ENCODE measurements around the gene PRKCZ. TPM values are rescaled to one million over a fixed set of nuclear protein-coding genes. Genes with fewer than 3 reads are reported as not detected.

Gene PRKCZ
- polyA plus RNA-seq, 3 donors: 2.4 to 12.0 (median 4.3) TPM

DNA sequence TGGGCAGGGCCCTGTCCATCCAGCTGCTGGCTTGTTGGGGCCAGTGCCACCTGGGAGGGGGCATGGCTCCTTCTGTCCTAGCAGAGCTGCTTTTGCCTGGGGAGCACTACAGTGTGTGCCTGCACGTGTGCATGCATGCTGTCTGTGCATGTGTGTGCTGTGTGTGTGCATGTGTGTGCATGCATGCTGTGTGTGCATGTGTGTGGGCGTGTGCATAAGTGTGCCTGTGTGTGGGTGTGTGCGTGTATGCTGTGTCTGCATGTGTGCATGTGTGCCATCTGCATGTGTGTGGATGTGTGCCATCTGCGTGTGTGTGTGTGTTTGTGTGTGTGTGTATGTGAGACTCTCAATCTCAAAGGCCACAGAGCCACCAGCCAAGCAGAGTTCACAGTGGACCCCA, 8.3 kb upstream of the PRKCZ start:
- WGBS, 3 donors: 82 to 91% (median 84%) methylated on average over 4 of the region's 4 CpGs
- no peak overlapping the region for H3K27ac ChIP-seq (ENCODE audit: low read depth, low read length)

DNA sequence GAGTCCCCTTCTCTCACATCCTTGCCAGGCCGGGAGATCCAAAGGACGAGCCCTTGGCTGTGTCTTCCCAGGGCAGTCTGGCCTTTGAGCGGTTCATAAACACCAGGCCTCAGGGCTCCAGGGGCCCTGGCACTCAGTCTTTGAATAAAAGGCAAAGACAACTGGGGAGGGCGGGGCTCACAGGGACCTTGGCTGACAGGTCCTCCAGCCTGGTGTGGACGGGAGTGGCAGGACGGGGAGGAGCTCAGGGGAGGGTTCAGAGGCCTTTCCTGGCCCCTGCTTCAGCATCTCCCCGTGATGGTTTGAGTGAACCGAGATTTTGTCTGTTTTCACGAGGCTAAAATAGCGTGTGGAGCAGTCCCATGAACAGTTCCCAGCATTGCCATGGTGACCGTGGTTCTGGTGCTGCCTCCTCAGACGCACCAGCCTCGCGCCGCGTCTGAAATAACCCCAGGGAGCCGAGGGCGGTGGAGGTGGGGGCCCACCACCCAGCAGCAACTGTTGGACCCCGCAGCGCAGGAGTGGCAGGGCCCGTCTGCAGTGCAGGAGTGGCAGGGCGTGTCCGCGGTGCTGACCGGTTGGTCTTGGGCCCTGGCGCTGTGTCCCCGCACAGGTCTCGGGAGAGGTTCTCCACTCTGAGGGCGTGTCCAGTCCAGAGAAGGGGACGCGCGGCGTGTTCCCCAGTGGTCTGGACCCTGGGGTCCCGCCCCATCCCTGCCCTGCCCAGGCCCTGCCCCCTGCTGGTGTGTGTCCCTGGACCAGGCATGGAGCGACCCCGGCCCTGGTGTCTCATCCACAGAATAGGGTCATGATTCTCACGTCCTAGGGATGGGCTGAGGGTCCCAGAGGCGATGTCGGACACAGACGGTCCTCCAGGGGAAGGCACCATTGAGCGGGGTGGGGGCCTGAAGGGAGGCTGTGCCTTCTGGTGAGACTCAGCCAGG, 7.1 kb upstream of the PRKCZ start:
- WGBS, 3 donors: 70 to 82% (median 72%) methylated on average over 34 to 41 of the region's 41 CpGs
- no peak overlapping the region for H3K27ac ChIP-seq (ENCODE audit: low read depth, low read length)

DNA sequence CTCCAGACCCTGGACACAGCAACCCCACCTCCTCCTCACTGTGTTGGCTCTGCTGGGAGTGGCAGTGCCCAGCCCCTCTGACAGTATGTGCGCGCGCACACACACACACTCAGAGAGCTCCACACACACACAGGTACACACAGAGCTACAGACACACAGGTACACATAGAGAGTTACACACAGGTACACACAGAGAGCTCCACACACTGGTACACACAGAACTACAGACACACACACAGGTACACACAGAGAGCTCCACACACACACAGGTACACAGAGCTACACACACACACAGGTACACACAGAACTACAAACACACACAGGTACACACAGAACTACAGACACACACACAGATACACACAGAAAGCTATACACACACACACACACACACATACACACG, 6.3 kb upstream of the PRKCZ start:
- WGBS, 3 donors: 93 to 98% (median 95%) methylated on average over 4 of the region's 4 CpGs
- H3K27ac ChIP-seq (ENCODE audit: low read depth, low read length): no peak overlapping the region

DNA sequence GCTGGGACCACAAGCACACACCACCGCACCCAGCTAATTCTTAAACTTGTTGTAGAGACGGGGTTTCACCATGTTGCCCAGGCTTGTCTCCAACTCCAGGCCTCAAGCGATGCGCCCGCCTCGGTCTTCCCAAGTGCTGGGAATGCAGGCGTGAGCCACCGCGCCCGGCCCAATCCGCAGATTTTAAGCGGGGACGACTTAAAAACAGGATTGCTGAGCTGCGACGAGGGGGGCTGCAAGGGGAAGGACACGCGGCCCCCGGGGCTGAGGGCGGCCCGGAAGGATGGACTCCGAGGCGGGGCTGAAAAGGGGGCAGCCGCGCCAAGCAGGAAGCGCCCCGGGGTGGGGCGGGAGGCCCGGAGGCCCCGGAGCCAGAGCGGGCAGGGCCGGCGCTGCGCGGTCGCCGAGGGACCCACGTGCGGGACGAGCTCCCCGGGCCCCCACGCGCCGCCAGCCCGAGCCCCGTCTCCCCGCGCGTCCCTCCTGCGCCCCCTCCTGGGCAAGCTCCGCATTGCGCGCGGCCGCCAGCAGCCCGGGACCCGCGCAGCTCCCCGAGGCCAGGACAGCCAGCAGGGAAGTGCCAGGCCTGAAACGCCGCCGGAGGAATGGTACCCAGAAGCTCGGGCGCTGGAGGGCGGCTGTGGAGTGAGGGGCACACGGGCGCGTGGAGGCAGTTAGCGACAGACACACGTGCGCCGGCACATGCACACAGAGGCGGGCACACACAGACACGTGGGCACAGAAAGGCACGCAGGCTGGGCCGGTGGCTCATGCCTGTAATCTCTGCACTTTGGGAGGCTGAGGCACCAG, 5.5 kb upstream of the PRKCZ start:
- WGBS, 3 donors: 8 to 11% (median 9%) methylated on average over 48 to 72 of the region's 75 CpGs
- no peak overlapping the region for H3K27ac ChIP-seq (ENCODE audit: low read depth, low read length)

DNA sequence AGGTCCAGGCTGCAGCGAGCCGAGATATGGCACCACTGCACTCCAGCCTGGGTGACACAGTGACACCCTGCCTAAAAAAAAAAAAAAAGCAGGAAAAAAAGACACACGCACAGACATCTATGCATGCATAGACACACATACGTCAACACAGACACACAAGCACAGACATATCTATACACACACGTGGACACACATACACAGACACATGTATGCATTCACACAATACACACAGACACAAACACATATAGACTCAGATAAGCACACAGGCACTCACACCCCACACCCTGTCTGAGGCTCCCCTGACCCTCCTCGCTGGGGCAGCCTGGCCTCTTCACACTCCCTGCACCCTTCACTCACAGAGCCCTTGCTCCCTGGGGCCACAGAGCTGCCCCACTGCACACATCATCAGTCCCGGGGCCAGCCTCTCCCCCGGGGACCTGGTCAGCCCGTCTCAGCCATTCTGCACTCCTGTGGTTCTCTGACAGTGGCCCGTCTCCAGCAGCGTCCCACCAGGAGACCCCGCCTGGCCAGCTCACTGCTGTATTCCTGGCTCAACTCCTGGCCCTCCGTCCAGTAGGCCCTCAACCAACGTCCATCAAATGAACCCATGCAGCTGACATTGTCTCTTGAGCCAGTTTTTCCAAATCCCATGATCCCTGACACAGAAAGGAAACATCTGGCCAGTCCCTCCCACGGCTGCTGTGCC, 4.6 kb upstream of the PRKCZ start:
- no peak overlapping the region for H3K27ac ChIP-seq (ENCODE audit: low read depth, low read length)
- WGBS, 3 donors: 45 to 60% (median 52%) methylated on average over 15 of the region's 15 CpGs

DNA sequence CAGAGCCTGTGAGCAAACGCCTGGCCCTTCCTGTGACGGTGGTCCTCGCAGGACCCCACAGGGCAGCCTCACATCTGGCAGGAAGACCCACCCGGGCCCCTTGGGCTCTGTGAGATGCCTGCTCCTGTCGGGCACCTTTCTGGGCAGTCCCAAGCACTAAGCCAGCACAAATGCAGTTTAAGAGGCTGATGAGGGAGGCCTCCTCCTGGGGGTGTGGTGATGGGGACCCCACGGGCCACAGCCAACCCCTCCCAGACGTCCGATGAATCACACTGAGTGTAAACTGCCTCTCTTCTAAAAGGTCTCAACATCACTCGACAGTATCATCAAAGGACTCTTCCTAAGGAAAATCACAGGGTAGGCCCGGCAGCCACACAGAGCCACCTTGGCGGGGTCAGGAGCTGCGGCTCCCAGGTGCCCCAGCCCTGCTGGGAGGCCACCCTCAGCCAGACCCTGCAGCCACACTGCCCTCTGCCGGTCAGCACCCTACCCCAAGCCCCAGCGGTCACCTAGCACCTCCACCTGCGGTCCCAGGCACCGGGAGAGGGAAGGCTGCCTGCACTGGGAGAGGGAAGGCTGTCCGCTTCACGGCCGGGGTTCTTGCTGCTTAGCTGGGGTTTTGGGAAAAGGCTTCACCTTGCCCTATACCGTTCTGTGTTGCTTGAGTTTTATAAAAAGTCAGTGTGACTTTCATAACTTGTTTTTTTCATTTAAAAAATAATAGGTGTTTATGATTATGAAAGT, 3.9 kb upstream of the PRKCZ start:
- whole genome bisulfite sequencing, 3 donors: 28 to 30% (median 30%) methylated on average over 20 of the region's 20 CpGs
- H3K27ac ChIP-seq (ENCODE audit: low read depth, low read length): no peak overlapping the region

DNA sequence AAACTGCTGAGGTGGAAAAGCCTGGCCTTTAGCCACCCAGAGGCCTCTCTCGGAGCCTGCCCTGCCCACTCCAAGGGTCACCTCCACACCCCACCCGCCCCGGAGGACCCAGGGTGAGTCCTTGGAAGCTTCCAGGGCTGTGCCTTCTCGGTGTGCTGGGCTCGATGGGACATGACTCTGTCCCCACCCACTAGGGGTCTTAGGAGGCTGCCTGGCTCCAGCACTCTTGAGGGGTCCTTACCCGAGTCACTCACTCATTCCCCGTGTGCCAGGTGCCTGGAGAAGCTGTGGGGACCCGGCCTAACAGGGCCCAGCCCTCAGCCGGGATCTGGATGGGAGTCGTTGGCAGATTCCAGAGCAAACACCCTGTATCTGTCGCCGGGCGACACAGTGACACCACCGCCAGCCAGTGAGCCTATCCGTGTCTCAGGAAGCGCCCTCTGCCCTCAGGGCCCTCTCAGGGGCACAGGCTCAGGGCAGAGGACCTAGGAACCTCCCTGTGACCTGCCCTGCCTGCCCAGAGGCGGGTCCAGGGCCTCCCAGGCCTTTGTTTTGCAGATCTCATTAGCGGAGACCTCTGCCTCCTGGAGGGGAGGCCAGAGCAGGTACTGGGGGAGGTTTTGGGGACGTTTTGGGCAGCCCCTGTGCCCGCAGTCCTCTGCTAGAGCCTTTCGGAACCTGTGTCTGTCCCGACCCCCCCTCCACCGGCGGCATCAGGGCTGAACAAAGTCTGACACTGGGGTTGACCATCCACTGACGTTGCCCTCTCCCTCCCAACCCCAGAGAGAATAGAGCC, 3.1 kb upstream of the PRKCZ start:
- H3K27ac ChIP-seq (ENCODE audit: low read depth, low read length): no peak overlapping the region
- 49 to 60% (median 60%) methylated on average over 24 to 25 of the region's 25 CpGs for WGBS, 3 donors

DNA sequence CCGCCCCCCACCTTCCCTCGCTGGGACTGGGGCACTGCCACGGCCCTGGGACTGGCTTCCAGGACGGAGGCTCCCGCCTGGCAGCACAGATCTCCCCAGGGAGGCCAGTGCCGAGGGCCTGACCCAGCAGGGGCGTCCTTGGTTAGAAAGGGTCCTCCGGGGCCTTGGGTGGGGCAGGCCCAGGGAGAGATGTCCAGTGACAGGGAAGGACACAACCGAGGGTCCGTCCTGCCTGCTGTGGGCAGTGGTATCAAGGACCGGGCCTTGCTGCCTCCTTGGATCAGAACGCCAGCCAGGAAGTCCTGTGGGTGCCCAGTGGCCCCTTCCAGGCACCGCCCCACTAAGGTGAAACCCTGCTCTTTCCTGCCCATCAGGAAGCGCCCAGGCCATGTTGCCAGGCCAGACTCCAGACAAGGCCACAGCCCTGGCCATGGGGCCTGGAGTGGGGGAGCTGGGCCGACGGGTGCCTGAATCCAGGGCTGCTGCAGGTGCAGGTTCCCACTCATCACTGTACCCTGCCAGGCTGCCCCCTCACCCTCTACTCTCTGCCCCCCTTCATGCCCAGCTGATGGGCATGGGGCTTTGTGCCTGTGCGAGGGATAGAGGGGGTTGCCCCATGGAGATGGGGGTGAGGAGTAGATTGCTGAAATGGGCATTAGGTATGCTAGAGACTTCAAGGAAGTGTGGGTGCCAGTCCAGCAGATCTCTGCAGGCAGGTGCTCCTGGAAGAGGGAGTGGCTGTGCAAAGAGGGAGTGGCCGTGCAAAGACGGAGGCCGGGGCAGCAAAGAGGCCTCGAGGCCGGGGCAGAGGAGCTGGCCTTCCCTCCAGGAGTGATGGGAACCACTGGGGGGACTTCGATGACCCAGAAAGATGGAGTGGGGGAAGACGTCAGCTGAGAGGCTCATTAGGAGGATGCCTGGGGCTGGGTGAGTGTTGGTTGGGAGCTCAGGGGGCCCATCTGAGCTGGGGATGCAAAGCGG, 2.2 kb upstream of the PRKCZ start:
- WGBS, 3 donors: 73 to 75% (median 74%) methylated on average over 25 of the region's 25 CpGs
- no peak overlapping the region for H3K27ac ChIP-seq (ENCODE audit: low read depth, low read length)

DNA sequence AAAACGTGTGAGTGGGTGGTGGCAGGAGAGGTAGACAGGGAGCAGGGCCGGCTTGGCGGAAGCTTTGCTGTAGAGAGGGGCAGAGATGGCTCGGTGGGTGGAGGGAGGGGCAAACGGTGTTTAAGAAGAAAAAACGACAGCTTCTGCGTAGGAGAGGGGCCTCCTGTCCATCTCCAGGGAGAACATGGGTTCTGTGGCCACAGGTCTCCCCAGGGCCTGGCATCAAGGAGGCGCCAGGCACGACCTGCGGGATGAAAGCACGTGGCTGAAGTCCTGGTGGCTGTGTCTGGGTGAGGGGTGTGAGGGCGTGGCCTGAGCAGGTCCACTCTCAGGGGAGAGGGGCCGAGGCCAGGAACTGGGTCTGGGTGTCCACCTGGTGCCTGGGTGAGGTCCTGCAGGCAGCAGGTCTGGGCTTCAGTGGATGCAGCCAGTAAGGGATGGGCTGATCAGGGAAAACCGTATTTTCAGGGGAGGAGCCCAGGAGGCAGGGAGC, 940 bp upstream of the PRKCZ start:
- no peak overlapping the region for H3K27ac ChIP-seq (ENCODE audit: low read depth, low read length)

DNA sequence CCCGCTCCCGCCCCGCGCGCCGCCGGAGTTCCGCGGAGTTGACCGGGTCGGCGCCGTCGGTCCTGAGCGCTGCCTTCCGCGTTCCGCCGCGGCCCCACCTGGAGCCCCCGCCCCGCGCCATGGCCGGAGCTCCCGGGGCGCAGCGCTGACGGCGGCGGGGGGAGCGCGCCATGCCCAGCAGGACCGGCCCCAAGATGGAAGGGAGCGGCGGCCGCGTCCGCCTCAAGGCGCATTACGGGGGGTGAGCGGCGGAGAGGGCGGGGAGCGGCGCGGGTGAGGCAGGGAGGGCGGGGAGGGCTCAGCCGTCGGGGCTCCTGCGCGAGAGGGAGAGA, 216 bp downstream of the PRKCZ start:
- no peak overlapping the region for H3K27ac ChIP-seq (ENCODE audit: low read depth, low read length)
- WGBS, 3 donors: 1% methylated on average over 34 to 51 of the region's 51 CpGs

More for the DNA sequence above, 940 bp upstream of the PRKCZ start:
- 30 to 41% (median 36%) methylated on average over 14 of the region's 14 CpGs for WGBS, 3 donors

DNA sequence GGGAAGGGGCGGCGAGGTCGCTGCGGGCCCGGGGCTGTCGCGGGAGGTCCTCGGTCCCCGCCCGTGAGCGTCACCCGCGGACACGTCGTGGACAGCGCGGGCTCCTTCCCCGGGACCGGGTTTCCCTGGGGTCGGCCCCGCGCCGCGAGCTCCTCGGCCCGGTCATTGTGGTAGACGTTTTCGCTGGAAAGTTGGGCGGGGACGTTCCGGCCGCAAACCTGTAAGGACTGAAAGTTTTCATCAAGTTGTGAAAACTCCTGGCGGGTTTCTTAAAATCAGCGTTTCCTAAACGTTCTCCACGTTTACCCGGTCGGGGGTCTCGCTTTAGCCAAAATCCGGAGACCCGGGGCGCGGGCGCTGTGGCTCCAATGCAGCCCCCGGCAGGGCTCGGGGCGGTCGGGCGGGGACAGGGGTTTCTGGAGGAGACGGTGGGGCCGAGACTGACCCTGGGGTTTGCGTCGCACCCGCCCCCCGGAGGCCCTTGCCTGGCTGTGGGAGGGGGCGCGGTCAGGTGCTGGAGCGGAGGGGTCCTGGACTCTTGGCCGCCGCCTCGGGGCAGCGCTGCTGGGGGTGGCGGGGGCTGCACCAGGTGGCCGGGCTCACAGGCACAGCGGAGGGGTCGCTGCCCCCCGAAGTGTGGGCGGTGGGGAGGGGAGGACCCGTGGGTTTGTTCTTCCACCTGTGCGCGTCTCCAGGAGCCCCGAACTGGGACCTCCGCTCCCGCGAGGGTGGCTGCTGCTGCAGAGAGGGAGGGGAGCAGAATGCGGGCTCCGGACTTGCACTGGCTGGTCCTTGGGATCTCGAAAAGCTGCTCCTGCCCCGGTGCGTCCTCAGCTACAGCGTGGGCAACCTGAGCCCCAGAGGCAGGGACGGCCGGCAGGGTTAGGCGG, 827 bp downstream of the PRKCZ start:
- H3K27ac ChIP-seq (ENCODE audit: low read depth, low read length): no peak overlapping the region
- 7 to 17% (median 17%) methylated on average over 72 to 84 of the region's 84 CpGs for WGBS, 3 donors

DNA sequence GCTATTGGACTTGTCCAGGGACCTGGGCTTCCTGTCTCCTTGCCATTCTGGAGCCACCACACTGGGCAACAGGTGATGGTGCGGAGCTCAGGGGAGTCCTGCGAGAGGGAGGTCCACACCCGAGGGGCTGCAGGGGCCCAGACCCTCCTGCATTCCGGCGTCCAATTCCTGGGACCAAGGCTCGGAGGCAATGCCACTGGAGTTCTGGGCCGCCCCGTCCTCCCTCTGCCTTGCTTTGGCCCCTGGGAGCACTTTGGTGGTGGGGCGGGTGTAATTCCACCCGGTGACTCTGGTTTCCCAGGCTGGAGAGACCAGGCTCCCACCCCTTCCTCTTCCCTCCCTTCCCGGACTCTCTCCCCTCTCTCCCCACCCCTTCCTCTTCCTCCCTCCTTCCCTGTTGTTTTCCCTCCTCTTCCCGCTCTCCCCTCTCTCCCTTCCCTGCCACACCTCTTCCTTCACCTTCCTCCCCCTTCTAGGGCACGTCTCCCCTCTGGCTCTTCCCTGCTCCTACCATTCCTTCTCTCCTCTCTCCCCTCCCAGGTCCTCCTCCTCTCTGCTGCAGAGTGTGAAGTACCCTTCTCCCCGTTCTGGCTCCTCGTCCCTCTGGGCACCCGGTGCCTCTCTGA, 2.0 kb downstream of the PRKCZ start:
- WGBS, 3 donors: 69 to 83% (median 74%) methylated on average over 16 of the region's 16 CpGs
- H3K27ac ChIP-seq (ENCODE audit: low read depth, low read length): no peak overlapping the region

DNA sequence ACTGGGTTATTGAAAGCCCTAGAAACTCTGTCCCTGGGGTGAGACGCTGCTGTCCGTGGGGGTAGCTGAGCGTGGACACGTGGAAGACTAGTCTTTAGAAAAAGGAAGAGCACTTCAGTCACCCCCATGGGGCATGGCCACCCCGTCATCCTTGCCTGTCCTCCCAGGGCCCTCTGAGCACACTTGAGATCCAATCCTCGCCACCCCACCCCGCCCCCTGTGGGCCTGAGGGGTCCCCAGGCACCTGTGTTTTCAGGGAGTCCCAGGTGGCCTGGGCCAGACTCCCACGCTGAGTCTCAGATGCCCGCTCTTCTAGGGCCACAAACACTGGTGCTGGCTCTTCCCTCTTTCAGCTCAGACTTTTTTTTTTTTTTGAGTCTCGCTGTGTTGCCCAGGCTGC, 2.5 kb downstream of the PRKCZ start:
- WGBS, 3 donors: 87 to 95% (median 88%) methylated on average over 10 of the region's 10 CpGs
- no peak overlapping the region for H3K27ac ChIP-seq (ENCODE audit: low read depth, low read length)

DNA sequence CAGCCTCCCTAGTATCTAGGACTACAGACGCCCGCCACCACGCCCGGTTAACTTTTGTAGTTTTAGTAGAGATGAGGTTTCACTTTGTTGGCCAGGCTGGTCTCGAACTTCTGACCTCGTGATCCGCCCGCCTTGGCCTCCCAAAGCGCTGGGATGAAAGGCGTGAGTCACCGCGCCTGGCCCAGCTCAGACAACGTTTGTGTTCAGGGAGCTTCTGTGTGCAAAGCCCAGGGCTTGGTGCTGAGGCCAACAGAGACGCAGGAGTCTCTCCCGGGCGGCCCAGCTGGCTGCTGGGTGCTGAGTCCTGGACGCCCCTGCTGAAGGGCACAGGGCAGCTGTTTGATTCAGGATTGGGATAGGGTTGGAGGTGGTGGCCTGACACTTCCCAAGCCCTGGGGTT, 3.0 kb downstream of the PRKCZ start:
- 86 to 90% (median 86%) methylated on average over 17 of the region's 17 CpGs for WGBS, 3 donors
- H3K27ac ChIP-seq (ENCODE audit: low read depth, low read length): no peak overlapping the region

DNA sequence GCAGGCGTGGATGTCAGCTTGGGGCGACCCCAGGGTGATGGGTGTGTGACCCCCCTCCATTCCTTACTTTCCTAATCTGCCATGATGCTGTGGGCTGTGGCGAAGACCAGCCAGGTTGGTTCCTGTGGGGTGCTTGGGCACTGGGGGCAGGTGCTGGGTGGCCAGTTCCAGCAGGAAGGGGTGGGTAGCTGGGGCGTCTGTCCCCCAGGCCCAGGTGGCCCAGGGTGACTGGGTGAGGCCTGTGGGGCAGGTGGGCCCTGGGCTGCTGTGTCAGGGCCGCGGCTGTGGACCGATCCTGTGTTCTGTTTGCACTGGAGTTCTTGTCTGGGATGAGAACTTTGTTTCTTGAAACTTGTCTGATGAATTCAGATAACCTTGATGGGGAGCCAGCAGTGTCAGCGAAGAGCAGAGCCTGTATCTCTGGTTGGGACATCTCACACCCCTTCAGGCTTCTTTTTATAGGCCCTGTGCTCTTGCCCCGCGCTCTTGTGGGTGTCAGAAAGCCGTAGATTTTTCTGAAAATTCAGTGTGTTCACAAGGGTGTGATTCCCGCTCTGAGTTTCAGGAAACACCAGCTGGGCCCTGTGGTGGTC, 3.7 kb downstream of the PRKCZ start:
- no peak overlapping the region for H3K27ac ChIP-seq (ENCODE audit: low read depth, low read length)
- 90 to 92% (median 90%) methylated on average over 12 of the region's 12 CpGs for WGBS, 3 donors

Measured in adipose tissue (tissue), 3 donors.